Measurements from ENCODE around the gene PNLIPRP3.
"Not testable (repeated sequence)": the region's sequence is repeated elsewhere in the genome, so short reads cannot be mapped to it uniquely, and the experiment has no call there.

The PNLIPRP3 gene

GRCh38 chr10:116427671-116428070 lies at the start of gene PNLIPRP3:
PNLIPRP3 (plus strand) TSS chr10:116427847; CDS start chr10:116428013, 166 bp downstream.
- no peak for DNase-seq

- DNase-seq = no peak
Observed at GRCh38 chr10:116382290-116382689, 45.4 kb upstream of the PNLIPRP3 start.

- no peak for DNase-seq
Observed at GRCh38 chr10:116385311-116385710, 42.3 kb upstream of the PNLIPRP3 start.

DNA sequence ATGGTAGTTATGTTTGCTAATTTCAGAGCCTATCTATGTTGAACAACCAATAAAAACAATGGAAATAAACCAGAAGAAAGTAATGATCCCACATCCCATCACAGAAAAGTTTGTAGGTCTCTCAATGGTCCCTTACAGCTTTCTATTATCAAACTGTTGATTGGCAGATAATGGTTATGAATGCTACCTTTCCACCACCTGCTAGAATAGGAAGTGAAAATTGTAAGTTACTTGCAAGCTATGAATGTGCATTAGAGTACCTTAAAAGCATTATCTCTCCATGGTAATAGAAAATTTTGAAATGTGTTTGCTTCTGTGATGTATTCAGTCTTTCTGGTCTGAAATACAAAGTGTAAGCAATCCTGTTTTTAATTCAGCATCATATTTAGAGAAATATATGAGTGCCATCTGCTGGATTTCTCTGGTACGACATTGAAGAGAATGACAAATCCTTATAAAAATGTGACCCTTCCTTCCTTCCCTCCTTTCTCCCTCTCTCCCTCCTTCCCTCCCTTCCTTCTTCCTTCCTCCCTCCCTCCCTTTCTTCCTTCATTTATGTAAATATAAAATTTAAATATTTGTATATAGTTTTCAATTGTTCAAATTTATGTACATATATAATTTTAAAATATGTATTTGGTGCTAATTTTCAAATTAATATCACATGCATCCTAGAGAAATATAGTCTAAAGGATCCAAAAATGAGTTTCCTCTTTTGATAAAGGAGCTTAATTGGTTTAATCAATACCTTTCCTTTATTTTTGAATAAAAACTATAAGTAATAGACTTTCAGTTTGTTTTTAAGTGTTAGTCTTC lies 41.4 kb upstream of the PNLIPRP3 start:
- no peak for DNase-seq

- DNase-seq = not testable (repeated sequence)
Observed at GRCh38 chr10:116393246-116393831, 34.3 kb upstream of the PNLIPRP3 start.

GRCh38 chr10:116395223-116395985 lies 32.2 kb upstream of the PNLIPRP3 start:
- no peak for DNase-seq

- DNase-seq = no peak
Observed at GRCh38 chr10:116398224-116398623, 29.4 kb upstream of the PNLIPRP3 start.

DNA sequence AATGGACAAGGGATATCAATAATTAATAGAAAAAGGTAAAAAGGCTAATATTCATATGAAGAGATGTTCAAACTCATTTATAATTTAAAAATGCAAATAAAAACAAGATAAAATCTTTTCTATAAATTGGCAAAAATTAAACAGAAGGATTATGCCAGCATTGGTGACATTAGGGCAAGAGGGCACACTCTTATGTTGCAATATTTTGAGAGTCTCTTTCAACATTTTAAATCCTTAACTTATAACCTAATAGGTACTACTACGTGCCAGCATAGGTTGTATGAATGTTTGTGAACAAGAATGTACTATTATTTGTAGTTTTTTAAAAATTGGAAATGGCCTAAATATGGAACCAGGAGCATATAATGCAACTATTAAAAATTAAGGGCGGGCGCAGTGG lies 24.8 kb upstream of the PNLIPRP3 start:
- DNase-seq = no peak

DNA sequence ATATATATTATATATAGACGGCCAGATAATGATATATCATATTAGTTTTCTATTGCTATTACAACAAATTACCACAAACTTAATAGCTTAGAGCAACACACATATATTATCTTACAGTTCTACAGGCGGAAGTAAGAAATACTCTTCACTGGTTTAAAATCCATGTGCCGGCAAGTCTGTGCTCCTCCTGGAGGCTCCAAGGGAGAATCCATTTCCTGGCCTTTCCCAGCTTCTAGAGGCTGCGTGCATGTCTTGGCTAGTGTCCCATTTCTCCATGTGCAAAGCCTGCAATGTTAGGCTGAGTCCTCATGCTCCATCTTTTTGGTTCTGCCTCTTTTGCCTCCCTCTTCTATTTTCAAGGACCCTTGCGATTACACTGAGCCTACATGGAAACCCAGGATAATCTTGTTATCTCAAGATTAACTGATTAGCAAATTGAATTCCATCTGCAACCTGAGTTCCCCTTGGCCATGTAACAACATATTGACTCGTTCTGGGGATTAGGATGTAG lies 23.9 kb upstream of the PNLIPRP3 start:
- DNase-seq = no peak

GRCh38 chr10:116408719-116409118 lies 18.9 kb upstream of the PNLIPRP3 start:
- no peak for DNase-seq

DNA sequence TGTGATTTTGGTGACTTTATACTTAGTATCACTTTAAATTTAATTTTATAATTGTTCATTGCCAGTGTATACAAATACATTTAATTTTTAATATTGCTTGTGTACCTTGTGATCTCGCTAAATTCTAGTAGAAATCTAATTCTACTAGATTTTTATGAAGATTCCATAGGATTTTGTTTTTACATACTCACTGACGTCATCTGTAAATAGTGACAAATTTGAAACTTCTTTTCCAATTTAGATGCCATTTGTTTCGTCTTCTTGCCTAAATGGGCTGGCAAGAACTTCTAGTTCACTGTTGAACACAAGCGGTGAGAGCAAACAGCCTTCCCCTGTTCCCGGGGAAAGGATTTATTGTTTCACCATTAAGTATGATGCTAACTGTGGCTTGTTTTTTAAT lies 17.3 kb upstream of the PNLIPRP3 start:
- DNase-seq = no peak

GRCh38 chr10:116417821-116418220 lies 9.8 kb upstream of the PNLIPRP3 start:
- DNase-seq = no peak

DNA sequence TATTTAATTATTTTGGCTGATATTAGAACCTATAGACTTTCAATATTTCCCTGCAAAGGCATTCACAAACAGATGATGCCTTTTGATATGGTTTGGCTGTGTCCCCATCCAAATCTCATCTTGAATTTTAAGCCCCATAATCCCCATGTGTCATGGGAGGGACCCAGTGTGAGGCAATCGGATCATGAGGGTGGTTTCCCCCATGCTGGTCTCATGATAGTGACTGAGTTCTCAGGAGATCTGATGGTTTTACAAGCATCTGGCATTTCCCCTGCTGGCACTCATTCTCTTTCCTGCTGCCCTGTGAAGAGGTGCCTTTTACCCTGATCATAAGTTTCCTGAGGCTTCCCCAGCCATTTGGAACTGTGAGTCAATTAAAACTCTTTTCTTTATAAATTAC lies 9.3 kb upstream of the PNLIPRP3 start:
- DNase-seq = no peak

DNA sequence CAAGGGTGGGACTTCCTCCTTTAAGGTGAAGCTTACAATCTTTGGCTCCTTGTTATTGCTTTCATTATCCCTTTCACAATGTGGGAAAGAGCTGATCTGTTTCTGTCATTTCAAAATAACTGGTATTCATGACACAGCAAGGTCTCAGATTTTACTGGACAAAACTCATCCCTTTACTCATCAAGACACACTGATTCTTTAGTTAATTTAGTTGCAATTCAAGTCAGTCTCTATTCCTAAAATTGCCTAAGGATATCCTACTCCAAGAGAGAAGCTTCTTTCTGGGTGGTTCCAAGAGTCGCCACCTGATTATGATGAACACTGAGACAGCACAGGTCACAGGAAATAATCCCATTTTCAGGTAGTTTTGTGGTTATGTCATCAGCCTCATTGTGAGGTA lies 5.8 kb upstream of the PNLIPRP3 start:
- DNase-seq = no peak

DNA sequence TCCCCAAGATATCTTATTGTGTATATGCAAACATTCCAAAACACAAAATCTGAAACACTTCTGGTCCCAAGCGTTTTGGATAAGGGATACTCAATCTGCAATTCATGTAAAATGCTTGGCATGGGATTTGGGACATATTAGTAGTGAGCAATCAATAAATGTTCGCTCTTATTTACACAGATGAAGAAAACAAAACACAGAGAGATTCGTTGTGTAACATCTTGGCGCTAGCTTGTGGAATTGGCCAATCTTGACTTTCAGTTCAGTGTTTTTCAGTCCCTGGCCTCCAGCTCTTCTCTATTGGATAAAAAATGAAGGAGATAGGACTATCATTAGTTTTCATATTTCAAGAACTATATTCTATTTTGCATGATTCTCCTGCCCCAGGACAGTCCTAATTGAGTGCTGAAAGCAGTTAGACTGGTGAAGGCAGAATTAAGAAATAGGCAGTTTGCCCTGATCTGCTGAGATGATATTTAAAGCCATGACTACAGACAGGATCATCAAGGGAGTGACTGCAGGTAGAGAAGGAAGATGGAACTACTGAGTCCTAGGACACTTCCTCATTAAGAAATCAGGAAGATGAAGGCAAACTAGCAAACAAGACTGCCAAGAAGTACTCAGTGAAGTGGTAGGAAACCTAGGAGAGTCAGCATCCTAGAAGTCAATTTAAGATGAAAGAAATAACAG lies 1.8 kb downstream of the PNLIPRP3 start:
- DNase-seq = no peak

- DNase-seq = no peak
Observed at GRCh38 chr10:116430288-116430687, 2.6 kb downstream of the PNLIPRP3 start.

GRCh38 chr10:116431598-116431997 lies 4.0 kb downstream of the PNLIPRP3 start:
- DNase-seq = no peak

DNA sequence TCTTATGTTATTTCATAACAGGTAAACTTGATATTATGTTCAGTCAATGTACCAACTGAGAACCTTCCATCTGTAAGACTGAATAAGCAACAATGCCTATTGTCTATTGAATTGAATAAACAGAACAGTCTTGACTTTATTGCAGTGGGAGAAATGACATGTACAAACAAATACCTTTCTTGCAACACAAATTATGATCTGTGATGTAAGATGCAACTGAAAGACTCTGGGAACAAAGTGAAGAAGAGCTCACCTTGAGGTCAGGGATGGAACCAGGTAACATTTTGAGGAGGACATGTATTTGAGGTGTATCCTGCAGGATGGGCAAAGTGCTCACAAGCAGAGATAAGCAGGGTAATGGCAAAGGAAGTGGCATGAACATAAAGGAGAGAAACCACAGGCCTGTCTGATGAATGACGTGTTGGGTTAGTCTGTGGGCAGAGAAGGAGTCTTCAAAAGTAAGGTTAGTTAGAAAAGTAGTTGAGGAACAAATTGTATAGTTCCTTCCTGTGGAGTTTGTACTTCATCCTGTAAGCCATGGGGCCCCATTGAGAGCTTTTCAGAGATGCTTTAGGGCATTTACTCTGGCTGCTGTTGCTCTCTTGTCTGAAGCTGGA lies 9.5 kb downstream of the PNLIPRP3 start:
- no peak for DNase-seq

DNA sequence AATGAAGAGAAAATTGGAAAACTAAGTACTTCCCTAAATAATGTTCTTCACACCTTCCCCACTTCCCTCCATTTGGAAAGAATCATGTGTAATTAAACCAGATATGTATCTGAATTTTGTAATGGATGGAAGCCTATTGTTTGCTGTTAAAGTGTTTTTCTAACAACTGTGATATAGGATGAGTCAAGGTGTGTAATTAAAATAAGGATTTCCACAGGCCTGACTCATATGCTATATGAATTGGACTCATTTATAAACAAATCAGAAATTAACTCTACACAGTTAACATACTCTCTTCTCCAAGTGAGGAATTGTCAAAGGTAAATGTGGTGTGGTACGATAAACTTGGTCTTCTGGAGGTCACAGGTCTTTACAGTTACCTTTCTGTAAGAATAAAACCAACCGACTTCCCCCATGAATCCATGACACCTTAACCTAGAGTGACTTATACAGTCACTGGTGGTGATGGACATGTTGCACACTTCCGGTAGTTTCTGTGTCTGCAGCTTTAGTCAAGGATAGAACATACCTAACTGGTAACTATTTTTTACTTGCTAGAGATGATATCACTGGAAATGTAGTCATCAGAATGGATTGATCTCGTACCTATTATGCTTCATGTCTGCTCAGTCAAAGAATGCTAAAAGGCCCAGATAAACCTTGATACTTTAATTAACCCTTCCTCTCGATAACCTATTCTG lies 12.8 kb downstream of the PNLIPRP3 start:
- no peak for DNase-seq

DNA sequence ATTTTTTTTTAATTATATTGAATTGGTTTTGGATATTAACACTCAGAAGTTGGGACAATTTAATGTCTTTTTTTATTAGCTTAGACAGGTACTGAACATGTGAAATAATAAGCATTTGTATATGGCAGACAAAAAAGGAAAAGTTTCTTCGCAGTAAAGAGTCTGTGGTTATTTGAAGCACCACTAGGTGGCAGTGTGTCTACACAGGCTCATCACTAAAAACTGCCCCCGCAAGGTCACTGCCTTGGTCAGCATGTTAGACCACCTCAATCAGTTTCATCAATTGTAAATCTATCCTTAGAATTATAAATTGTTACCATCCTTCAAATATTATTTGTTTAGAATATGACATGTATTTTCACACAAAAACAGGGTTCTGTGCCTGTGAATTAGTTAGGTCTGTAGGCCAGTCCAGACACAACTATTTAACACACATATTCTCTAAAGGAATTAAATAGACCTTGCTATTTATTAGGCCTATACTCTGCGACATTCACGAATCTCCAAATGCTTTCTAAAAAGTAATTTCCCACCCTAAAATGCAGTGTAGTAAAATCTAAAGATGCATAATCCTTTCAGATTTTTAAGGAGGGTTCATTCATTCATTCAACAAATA lies 17.0 kb downstream of the PNLIPRP3 start:
- no peak for DNase-seq

- DNase-seq = no peak
Observed at GRCh38 chr10:116450861-116451260, 23.2 kb downstream of the PNLIPRP3 start.
